HepG2 (cell line): ENCODE results near the gene KRTAP1-4. TPM values are rescaled to one million over a fixed set of nuclear protein-coding genes. Genes with fewer than 3 reads are reported as not detected.

ENCODE experiments used
- CAMTA2 ChIP-seq: sonication (generic); formaldehyde crosslinking; IDR thresholded peaks from 2 replicates; pipeline ENCODE4 v1.4.0; 2020; ENCODE audit warnings: mild to moderate bottlenecking, missing genetic modification reagents, borderline replicate concordance
- ERF ChIP-seq: IDR thresholded peaks from 2 replicates; pipeline ENCODE4 v1.6.1; 2018; ENCODE audit warnings: missing biosample characterization, missing genetic modification reagents
- FOXJ3 ChIP-seq: sonication (generic); formaldehyde crosslinking; IDR thresholded peaks from 2 replicates; pipeline ENCODE4 v1.4.0; 2020; ENCODE audit warnings: missing genetic modification reagents, mild to moderate bottlenecking, borderline replicate concordance
- HMG20A ChIP-seq: IDR thresholded peaks from 2 replicates; pipeline ENCODE4 v1.6.1; 2016; ENCODE audit warnings: borderline replicate concordance
- HMG20B ChIP-seq: conservative IDR thresholded peaks from 2 replicates; pipeline ENCODE4 v1.6.1; 2016; ENCODE audit warnings: missing genetic modification reagents, missing compliant biosample characterization
- HNF4A ChIP-seq: sonication (generic); formaldehyde crosslinking; IDR thresholded peaks from 2 replicates; pipeline ENCODE4 v1.4.0; 2020; ENCODE audit warnings: missing genetic modification reagents
- MED1 ChIP-seq: sonication (generic); formaldehyde crosslinking; IDR thresholded peaks from 2 replicates; pipeline ENCODE4 v1.4.0; 2020; ENCODE audit warnings: missing genetic modification reagents
- MEF2D ChIP-seq: sonication (generic); formaldehyde crosslinking; IDR thresholded peaks from 2 replicates; pipeline ENCODE4 v1.5.1; 2020; ENCODE audit warnings: mild to moderate bottlenecking, missing genetic modification reagents
- NFATC3 ChIP-seq: sonication (generic); formaldehyde crosslinking; IDR thresholded peaks from 2 replicates; pipeline ENCODE4 v1.5.1; 2020; ENCODE audit warnings: mild to moderate bottlenecking, missing genetic modification reagents
- RBM39 ChIP-seq: fragments of 200-400 bp; formaldehyde crosslinking; IDR thresholded peaks from one replicate; pipeline ENCODE4 v1.6.1; 2018; ENCODE audit warnings: antibody characterized with exemption, mild to moderate bottlenecking, low read depth, low read length; ENCODE audit not compliant: poor library complexity, severe bottlenecking
- SKI ChIP-seq: fragments of 450-650 bp; IDR thresholded peaks from one replicate; pipeline ENCODE4 v1.6.1; 2018; ENCODE audit warnings: mild to moderate bottlenecking; ENCODE audit not compliant: partially characterized antibody
- SMARCC2 ChIP-seq: fragments of 450-650 bp; IDR thresholded peaks from 2 replicates; pipeline ENCODE4 v1.6.1; 2017; ENCODE audit warnings: antibody characterized with exemption, mild to moderate bottlenecking
- SOX6 ChIP-seq, 2 experiments: fragments of 450-650 bp in 1 of 2; sonication (generic) in 1 of 2; formaldehyde crosslinking in 1 of 2; IDR thresholded peaks; 2 replicates each; pipeline versions ENCODE4 v1.4.0 to v1.6.1; 2017 to 2020; ENCODE audit warnings: antibody characterized with exemption in 1 of 2, mild to moderate bottlenecking in 1 of 2, missing genetic modification reagents in 1 of 2
- TCF7L2 ChIP-seq: IDR thresholded peaks from 2 replicates; pipeline ENCODE4 v1.6.1; 2011; ENCODE audit warnings: mild to moderate bottlenecking, low read depth, low read length, moderate library complexity
- ZBTB38 ChIP-seq: sonication (generic); formaldehyde crosslinking; IDR thresholded peaks from 2 replicates; pipeline ENCODE4 v1.5.1; 2020; ENCODE audit warnings: mild to moderate bottlenecking, missing genetic modification reagents
- ZNF264 ChIP-seq: sonication (generic); formaldehyde crosslinking; IDR thresholded peaks from 2 replicates; pipeline ENCODE4 v1.4.0; 2020; ENCODE audit warnings: missing genetic modification reagents
- polyA plus RNA-seq, 8 experiments: library from polyadenylated mRNA; depleted of rRNA in 3 of 8; stranded (reverse) in 7 of 8; unstranded in 1 of 8; fragments of >200 nt; fragmentation: Illumina TruSeq in 4 of 8; extraction: Trizol in 4 of 8; gene quantifications; 2 replicates each; pipeline versions ENCODE4 v1.2.1 to v1.2.3, GENCODE V29; 2011 to 2016; ENCODE audit warnings: low read depth in 4 of 8, missing spikeins in 1 of 8, mixed read lengths in 1 of 8; ENCODE audit not compliant: insufficient read depth in 1 of 8
- total RNA-seq, 5 experiments: library from RNA; depleted of rRNA; stranded (reverse); fragments of >200 nt; fragmentation: Illumina TruSeq; extraction: Trizol; gene quantifications; 2 replicates each; pipeline ENCODE4 v1.2.3, GENCODE V29; 2016; ENCODE audit warnings: low read depth in 1 of 5
- TF ChIP-seq, protein P1 (sequence below): sonication (generic); formaldehyde crosslinking; conservative IDR thresholded peaks from 2 replicates; pipeline ENCODE4 v1.8.0; 2022; ENCODE audit warnings: low read depth, missing genetic modification reagents
- TF ChIP-seq, protein P2 (sequence below): IDR thresholded peaks from 2 replicates; pipeline ENCODE4 v1.6.1; 2016
- TF ChIP-seq, protein P3 (sequence below): sonication (generic); formaldehyde crosslinking; IDR thresholded peaks from 2 replicates; pipeline ENCODE4 v1.9.0; 2021; ENCODE audit warnings: missing genetic modification reagents, borderline replicate concordance
- TF ChIP-seq, protein P4 (sequence below): sonication (generic); formaldehyde crosslinking; conservative IDR thresholded peaks from 2 replicates; pipeline ENCODE4 v1.4.0; 2020; ENCODE audit warnings: mild to moderate bottlenecking, missing genetic modification reagents, moderate library complexity

KRTAP1-4 gene
- total and polyA plus RNA-seq, 2 of the 13 experiments (the other 11 are each of a cell fraction or from before 2014, with no cell fraction given), result not detected

DNA sequence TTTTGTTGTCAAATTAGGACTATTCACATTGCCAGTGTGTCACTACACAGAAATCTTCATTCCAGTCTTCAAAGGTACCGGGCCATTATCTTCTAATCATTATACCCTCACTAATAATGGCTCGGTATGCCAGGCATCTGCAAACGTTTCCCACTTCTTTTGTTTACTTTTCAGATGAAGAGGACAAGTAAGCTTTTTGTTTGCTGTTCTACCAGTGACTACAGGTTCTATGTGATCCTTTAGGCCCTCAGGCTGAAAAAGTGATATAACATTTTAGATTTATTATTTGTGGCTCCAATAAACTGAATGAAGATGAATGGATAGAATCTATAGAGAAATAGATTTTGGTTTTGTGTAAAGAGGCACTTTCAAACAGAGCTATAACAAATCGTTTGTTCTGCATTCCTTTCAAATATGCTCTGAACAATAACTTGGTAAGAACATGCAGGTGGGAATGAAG, 20.7 kb downstream of the KRTAP1-4 start (continued):
- TF ChIP-seq, protein P1, sequence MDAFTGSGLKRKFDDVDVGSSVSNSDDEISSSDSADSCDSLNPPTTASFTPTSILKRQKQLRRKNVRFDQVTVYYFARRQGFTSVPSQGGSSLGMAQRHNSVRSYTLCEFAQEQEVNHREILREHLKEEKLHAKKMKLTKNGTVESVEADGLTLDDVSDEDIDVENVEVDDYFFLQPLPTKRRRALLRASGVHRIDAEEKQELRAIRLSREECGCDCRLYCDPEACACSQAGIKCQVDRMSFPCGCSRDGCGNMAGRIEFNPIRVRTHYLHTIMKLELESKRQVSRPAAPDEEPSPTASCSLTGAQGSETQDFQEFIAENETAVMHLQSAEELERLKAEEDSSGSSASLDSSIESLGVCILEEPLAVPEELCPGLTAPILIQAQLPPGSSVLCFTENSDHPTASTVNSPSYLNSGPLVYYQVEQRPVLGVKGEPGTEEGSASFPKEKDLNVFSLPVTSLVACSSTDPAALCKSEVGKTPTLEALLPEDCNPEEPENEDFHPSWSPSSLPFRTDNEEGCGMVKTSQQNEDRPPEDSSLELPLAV (CRISPR knock-in tag), result no peak
- TF ChIP-seq HMG20B (CRISPR knock-in tag) (peak; percentile 87), HMG20A (CRISPR knock-in tag) (peak; percentile 96; the same call in 1 of the 2 replicates), MED1 (CRISPR knock-in tag) (peak; percentile 89), TCF7L2 (peak; percentile 83), RBM39 (no peak), ZBTB38 (CRISPR knock-in tag) (no peak), FOXJ3 (CRISPR knock-in tag) (peak; percentile 91), SOX6 (IDR thresholded peaks at IDR 0.05) (no peak), SOX6 (CRISPR knock-in tag; IDR thresholded peaks at IDR 0.05) (peak; percentile 100), MEF2D (CRISPR knock-in tag) (peak; percentile 67), NFATC3 (CRISPR knock-in tag) (no peak), CAMTA2 (CRISPR knock-in tag) (no peak), ERF (peak; percentile 69), HNF4A (CRISPR knock-in tag) (peak; percentile 44), ZNF264 (CRISPR knock-in tag) (peak; percentile 58; the same call in 1 of the 2 replicates), SKI (peak; percentile 20), SMARCC2 (peak; percentile 78; the same call in 1 of the 2 replicates)
- TF ChIP-seq, protein P2, sequence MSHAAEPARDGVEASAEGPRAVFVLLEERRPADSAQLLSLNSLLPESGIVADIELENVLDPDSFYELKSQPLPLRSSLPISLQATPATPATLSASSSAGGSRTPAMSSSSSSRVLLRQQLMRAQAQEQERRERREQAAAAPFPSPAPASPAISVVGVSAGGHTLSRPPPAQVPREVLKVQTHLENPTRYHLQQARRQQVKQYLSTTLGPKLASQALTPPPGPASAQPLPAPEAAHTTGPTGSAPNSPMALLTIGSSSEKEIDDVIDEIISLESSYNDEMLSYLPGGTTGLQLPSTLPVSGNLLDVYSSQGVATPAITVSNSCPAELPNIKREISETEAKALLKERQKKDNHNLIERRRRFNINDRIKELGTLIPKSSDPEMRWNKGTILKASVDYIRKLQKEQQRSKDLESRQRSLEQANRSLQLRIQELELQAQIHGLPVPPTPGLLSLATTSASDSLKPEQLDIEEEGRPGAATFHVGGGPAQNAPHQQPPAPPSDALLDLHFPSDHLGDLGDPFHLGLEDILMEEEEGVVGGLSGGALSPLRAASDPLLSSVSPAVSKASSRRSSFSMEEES (CRISPR knock-in tag), result peak; percentile 68
- TF ChIP-seq, protein P3, sequence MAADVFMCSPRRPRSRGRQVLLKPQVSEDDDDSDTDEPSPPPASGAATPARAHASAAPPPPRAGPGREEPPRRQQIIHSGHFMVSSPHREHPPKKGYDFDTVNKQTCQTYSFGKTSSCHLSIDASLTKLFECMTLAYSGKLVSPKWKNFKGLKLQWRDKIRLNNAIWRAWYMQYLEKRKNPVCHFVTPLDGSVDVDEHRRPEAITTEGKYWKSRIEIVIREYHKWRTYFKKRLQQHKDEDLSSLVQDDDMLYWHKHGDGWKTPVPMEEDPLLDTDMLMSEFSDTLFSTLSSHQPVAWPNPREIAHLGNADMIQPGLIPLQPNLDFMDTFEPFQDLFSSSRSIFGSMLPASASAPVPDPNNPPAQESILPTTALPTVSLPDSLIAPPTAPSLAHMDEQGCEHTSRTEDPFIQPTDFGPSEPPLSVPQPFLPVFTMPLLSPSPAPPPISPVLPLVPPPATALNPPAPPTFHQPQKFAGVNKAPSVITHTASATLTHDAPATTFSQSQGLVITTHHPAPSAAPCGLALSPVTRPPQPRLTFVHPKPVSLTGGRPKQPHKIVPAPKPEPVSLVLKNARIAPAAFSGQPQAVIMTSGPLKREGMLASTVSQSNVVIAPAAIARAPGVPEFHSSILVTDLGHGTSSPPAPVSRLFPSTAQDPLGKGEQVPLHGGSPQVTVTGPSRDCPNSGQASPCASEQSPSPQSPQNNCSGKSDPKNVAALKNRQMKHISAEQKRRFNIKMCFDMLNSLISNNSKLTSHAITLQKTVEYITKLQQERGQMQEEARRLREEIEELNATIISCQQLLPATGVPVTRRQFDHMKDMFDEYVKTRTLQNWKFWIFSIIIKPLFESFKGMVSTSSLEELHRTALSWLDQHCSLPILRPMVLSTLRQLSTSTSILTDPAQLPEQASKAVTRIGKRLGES (CRISPR knock-in tag), result no peak
- TF ChIP-seq, protein P4, sequence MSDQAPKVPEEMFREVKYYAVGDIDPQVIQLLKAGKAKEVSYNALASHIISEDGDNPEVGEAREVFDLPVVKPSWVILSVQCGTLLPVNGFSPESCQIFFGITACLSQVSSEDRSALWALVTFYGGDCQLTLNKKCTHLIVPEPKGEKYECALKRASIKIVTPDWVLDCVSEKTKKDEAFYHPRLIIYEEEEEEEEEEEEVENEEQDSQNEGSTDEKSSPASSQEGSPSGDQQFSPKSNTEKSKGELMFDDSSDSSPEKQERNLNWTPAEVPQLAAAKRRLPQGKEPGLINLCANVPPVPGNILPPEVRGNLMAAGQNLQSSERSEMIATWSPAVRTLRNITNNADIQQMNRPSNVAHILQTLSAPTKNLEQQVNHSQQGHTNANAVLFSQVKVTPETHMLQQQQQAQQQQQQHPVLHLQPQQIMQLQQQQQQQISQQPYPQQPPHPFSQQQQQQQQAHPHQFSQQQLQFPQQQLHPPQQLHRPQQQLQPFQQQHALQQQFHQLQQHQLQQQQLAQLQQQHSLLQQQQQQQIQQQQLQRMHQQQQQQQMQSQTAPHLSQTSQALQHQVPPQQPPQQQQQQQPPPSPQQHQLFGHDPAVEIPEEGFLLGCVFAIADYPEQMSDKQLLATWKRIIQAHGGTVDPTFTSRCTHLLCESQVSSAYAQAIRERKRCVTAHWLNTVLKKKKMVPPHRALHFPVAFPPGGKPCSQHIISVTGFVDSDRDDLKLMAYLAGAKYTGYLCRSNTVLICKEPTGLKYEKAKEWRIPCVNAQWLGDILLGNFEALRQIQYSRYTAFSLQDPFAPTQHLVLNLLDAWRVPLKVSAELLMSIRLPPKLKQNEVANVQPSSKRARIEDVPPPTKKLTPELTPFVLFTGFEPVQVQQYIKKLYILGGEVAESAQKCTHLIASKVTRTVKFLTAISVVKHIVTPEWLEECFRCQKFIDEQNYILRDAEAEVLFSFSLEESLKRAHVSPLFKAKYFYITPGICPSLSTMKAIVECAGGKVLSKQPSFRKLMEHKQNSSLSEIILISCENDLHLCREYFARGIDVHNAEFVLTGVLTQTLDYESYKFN (CRISPR knock-in tag), result peak; percentile 89
